ENCODE data around the gene CRHR1.

- TF ChIP-seq ZNF121 (CRISPR knock-in tag; IDR thresholded peaks at IDR 0.05) (no peak), SOX15 (CRISPR knock-in tag; IDR thresholded peaks at IDR 0.05) (no peak), CTCF (IDR thresholded peaks at IDR 0.05) (no peak)
Observed at GRCh38 chr17:45801421-45801820, 17.3 kb downstream of the CRHR1 start.
